Left kidney (tissue), 2 donors: Measurements from ENCODE around the gene TSC22D2. TPM values are rescaled to one million over a fixed set of nuclear protein-coding genes. Genes with fewer than 3 reads are reported as not detected.
A peak's percentile ranks its signal among the peaks of the same experiment; 100 is the strongest.

Experiments used
- DNase-seq: peaks from one replicate; pipeline ENCODE4 v3.0.0-alpha.2; 2013
- polyA plus RNA-seq: library from polyadenylated mRNA; unstranded; fragments of 120-200 nt; gene quantifications from one replicate; pipeline ENCODE4 v1.2.1, GENCODE V29; 2013; ENCODE audit not compliant: insufficient read length

TSC22D2 gene
- polyA plus RNA-seq, 1 donor = 69.5 TPM

DNA sequence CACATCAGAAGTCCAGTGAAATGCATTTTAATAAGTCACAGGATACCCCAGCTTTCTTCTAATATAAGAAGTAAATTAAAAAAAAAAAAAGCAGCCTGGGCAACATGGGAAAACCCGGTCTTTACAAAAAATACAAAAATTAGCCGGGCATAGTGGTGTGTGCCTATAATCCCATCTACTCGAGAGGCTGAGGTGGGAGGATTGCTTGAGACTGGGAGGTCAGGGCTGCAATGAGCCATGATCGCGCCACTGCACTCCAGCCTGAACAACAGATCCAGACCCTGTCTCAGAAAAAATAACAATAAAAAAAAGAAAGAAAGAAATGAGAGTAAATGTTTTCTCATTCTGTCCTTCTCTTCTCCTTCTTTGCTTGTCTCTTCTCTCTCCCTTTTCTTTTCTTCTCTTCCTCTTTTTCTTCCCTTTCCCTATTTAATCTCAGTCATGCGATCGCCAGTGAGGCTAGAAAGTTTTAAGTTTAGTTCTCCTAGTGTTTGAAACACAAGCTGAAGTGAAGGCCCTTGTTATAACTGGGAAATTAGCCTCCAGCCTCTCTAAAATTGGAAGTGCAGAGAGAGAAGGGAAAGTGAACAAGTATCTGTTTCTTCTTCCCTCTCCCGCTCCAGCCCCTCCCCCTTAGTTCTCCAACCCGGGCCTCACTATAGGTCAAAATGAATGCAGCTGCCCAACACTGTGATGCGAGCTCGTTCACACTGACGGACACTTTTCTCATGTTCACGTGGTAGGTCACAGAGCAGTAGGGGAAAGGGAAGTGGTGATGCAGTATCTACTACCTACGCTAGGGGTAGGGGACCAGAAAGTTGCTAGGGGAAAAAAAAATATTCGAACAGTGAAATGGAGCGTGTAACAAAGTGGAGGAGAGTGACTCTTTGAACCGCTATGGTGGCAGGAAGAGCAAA lies 23.5 kb upstream of the TSC22D2 start:
- peak; percentile 73 for DNase-seq

DNA sequence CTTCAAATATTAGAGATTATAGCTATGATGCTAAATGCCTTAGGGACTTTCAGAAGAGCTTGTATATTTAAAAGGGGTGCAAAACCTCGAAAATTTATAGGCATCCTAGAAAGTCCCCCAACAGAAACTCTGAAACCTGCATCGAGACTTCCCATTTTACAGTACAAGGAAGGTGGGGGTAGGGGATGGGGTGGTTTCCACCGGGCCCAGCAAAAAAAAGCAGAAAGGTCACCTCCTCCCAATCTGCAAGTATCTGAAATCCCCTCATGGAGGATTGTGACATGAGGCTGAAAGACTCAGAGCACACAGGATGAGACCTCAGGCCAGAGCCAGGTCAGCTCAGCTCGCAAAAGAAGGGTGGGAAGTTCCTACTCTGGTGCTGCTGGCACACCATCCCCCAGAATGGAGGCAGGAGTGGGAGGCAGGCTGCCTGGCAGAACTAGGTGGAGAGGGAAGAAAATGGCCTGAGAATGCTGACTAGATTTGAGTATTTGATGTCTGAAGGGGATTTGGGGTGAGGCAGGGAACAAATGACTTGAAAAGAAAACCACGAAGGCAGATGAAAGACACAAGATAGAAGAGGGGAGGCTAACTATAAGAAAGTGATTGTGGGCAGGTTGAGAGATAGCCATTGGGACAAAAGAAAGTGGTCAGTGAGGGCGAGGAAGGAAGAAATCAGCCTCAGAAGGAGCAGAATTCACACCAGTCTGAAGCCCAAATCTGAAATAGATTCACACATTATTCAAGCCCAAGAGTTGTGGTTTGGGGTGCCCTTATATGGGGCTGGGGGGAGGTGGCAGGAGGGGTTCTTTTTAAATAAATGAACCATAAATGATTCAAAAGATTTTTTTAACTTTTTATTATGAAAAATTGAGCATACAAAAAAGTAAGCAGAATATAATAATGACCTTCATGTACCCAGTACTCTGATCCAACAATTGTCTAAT lies 22.5 kb upstream of the TSC22D2 start:
- no peak for DNase-seq

DNA sequence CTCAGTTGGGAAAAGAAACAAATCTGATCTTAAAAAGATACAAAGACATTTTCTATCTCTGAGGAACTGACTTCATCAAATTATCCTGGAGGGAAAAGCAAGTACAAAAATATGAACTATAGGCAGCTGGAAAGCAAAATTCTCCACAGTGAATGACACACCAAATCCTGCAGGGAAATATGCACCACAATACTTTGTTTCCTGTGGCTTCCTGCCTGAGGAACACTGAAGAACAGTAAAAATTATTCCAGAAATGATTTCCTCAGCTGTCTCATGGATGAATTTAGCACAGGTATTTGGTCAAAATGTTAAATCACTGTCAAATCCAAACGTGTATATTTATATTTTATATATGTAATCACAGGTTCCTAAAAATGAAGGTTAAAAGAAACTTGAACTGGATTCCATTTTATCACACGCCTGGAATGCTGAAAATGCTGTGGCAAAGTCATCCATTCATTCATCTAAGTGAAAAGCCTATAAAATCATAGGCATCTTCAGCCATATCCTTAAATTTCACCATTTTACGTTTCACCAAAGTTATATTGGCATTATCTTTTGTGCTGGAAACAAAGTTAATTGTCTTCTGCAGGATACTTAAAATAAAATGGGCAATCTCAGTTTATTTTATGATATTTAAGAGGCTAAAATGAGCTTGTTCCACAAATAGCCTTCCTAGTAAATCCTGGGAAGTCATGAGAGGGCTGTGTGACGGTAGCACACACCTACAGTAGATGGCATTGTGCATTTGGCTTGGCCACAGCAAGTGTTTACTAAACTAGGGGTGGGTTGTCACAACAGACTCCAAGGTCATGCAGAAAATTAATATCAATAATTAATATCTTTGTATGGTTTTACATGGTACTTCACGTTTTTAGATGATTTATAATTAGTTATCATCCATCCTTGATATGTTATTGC lies 19.3 kb upstream of the TSC22D2 start:
- no peak for DNase-seq

DNA sequence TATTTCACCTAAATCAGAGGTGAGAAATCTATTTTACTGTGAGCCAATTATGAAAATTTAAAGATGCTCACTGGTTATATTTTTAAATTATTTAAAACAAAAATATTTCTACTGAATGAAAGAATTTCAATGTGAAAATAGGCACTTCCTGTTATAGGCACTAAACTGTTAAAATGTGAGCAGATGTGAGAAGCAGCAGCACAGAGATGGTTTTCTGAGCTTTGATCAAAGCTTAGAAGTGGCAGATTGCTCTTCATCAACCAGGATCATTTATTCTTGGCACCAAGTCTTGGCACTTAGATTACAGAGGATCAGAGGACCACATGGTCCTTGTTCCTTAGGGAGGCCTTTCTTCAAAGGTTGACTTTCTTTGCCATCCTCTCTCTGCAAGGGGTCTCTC lies 18.0 kb upstream of the TSC22D2 start:
- DNase-seq = no peak

DNA sequence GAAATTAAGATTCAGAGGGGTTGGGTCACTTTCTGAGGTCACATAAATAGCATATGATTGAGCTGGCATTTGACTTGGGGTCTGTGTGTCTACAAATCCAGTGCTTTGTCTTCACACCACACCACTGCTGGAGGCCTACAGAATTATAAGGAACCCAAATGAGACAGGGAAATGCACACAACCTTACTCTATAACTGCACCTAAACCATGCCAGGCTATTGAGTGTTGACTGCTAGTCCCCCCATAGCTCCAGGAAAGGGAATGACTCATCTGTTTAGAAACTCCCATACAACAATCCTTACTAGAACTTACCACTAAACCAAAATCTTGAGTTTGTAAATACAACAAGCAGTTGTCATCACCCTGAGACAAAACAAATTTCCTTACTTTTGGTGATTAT lies 16.9 kb upstream of the TSC22D2 start:
- DNase-seq = no peak

DNA sequence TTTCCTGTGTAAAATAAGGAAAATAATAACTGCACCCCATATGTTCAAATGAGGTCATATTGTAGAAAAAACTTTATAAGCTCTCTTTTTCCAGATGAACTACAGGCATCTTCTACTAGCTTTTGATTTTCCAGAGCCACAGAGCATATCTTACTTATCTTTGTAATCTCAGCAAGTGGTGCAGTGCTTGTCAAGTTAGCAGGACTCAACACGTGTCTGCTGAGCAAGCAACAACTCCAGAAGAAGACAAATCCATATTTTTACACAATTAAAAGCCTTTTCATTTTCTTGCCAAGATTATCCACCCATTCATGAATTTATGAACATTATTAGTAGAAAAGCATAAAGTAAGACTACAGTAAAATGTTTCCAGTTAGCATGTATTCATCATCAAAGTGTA lies 14.4 kb upstream of the TSC22D2 start:
- DNase-seq = no peak

DNA sequence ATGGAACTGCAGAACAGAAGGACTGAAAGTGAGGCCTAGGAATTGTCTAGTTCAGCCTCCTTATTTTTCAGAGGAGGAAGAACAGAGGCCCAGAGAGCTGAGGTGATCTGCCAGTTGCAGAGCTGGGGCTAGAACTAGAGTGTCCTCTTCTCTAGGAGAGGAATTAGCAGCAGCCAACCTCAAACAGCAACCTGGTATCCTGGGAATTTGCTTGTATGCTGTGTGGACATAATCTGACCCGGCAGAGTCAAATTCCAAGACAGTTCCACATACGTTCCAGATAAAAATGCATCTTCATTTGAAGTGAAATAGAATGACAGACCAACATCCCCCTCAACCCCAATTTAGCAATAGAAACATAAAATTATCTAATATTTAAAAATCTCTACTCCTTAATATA lies 13.5 kb upstream of the TSC22D2 start:
- DNase-seq = no peak

DNA sequence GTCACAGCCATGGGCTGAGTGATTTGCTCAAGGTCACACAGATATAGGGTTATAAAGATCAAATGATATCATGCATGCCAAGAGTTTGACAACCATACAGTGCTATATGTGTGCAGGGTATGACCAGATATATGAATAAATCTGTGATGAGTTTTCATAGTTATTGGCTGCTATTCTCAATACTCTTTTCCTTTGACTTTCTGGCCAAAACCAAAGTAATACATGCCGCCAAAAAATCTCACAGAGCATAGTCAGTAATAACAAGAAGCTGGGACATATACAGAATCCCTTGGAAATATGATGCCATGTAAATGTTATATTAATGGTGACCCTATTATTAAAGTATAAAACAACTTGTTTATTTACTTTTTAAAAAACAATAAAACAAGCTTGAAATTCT lies 11.6 kb upstream of the TSC22D2 start:
- no peak for DNase-seq

DNA sequence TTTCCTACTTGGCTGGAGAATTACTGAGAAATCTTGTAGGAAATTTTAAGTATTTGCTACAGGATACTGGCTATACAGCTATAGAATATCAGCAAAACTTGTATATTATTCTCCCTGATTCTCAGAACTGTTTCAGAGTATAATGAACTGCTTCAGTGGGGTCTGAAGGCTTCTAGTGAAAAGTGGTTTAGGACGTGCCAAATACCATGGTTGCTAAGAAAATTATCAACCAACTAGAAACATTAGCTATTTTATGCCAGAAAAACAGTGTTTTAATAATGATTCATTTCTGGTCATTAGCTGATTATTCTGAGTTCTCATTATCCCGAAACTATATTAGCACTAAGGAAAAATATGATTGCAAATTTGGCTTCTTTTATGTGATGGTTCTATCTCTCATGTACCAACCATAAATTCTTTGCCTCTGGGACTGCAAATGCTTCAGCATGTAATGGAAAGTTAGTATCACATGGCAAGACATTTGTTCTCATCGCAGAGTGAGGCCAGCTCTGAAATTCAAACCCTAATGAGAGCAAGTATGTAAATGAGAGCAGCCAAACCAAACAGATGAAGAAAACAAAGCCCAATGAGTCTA lies 11.0 kb upstream of the TSC22D2 start:
- no peak for DNase-seq

DNA sequence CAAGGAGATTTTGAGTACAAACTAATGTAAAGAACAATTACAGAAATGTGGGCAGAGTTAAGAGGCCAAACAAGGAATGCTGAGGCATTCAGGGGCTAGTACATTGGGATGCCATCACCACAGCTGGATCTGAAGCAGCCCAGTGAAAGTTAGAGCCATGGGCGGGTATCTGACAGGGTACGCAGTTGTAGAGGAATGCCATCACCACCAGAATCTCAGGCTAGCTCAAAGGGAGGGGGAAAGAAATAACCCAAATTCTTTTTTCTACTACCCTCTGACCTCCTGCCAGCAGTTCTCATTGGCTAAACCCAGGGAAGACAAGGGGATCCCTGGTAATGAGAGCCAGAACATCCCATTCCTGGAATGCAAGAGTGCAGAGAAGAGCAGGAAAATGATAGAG lies 9.0 kb upstream of the TSC22D2 start:
- DNase-seq = no peak

DNA sequence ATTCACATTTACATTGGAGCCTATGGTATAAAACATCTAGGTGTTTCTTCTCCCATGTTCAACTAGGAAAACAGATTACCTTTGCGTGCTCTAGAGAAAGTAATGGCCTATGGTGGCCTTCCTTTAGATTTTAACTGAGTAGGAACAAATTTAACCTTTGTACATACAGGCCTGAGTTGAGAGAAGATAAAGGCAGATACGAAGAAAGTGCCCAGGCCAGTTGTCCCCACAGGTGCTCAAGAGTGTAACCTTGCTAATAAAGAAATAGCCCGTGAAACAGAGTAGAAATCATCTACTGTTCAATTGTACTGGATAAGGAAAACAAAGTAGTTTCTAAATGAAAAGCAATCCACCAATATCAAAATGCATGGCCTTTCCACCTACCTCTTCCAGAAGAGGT lies 6.8 kb upstream of the TSC22D2 start:
- no peak for DNase-seq

DNA sequence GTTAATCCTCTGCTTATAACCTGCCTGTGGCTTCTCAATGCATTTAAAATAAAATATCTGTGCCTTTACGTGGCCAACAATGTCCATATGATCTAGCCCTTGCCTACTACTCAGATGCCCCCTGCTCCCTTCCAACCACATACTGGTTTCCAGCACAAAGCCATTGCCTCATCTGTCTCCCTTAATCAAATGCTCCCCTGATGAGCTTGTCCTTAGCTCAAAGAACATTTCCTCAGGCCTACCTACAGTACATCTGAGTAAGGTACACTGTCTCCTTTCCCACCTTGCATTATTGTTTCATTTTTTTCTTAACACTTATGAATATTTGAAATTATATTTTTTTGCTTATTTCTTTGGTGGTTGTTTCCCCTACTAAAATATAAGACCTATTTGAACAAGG lies 5.9 kb upstream of the TSC22D2 start:
- no peak for DNase-seq

DNA sequence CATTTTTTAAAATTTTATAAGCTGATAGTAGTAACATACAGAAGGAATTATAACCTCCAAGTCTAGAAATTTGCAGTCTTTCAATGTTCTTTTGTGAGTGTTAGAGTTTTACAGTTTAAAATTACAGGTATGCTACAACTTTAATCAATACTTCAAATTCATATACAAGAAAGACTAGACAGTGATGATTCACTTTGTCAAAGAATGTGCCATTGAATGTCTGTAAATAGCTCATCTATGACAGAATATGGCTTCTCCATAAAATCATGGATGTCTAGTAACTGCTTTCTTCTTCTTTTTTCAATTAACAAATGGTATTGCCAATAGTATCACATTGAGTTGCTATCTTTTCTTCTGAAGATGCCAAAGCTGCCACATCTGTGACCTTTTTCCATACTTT lies 4.1 kb upstream of the TSC22D2 start:
- DNase-seq = no peak

DNA sequence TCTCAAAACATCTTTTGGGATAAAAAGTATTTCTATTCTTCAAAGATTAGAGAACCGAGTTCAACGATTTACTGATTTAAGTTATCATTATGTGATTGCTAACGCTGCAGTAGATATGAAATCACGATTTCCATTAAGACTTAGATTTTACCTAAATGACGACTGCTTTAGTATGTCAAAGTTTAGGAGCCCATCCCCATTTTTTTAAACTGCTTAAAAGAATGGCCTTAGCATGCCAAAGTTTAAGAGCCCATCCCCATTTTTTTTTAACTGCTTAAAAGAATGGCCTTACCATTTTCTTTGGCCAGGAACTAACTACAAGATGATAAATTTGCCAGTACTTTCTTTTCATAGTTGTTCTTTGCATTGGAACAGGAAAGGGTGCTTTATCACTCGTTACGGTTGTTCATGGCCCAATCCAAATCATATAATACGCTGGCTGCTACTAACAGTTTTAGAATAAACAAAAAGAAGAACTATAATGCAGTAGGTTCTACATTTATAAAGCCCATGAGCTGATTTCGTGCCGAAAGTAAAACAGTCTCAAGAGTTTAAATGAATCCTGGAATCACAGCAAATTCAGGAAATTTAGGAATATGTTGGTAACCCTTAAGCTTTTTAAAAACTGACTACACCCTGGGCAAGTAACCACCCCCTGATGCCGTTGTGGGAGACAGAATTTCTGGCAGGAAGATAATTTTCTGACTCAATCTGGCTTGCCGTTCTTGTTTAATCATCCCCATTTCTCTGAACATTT lies 869 bp upstream of the TSC22D2 start:
- no peak for DNase-seq

DNA sequence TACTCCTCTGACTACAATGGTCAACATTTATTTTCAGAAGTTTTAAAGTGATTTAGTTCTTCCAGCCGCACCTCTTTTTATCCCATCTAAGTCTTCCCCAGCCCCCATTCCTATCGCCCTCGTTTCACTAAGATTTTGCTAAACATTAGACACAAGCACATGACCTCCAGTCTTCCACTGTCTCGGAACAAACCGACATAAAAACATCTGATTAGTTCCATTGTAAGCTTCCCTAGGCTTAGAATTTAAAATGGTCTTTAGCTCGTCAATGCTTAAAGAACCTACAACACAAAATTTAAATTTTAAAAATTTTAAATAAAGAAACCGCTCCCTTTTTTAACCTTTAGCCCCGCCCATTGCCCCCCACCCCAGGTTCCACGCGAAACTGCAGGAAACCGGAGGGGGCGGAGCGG lies 284 bp upstream of the TSC22D2 start:
- DNase-seq = no peak

DNA sequence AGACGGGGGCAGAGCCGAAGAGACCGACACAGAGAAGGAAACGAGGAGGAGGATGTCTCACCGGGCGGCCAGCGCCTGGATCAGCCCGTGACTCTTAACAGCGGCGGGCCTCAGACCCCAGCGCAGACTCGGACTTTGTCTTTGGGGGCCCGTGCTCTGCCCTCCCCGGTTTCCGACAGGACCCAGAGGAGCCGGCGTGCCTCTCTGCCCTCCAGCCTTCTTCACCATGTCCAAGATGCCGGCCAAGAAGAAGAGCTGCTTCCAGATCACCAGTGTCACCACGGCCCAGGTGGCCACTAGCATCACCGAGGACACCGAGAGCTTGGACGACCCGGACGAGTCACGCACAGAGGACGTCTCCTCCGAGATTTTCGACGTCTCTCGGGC lies 1.0 kb downstream of the TSC22D2 start:
- no peak for DNase-seq

DNA sequence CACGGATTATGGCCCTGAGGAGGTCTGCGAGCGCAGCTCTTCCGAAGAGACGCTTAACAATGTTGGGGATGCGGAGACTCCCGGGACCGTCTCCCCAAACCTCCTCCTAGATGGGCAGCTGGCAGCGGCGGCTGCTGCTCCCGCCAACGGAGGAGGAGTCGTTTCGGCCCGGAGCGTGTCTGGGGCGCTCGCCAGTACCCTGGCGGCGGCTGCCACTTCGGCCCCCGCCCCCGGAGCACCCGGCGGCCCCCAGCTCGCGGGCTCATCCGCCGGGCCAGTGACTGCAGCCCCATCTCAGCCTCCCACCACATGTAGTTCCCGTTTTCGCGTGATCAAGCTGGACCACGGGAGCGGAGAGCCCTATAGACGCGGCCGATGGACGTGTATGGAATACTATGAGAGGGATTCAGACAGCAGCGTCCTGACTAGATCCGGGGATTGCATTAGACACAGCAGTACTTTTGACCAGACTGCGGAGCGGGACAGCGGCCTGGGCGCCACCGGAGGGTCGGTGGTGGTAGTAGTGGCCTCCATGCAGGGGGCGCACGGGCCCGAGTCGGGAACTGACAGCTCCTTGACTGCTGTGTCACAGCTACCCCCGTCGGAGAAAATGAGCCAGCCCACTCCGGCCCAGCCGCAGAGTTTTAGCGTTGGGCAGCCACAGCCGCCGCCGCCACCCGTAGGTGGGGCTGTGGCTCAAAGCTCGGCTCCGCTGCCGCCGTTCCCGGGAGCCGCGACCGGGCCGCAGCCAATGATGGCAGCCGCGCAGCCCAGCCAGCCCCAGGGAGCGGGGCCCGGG lies 1.6 kb downstream of the TSC22D2 start:
- DNase-seq = peak; percentile 74

DNA sequence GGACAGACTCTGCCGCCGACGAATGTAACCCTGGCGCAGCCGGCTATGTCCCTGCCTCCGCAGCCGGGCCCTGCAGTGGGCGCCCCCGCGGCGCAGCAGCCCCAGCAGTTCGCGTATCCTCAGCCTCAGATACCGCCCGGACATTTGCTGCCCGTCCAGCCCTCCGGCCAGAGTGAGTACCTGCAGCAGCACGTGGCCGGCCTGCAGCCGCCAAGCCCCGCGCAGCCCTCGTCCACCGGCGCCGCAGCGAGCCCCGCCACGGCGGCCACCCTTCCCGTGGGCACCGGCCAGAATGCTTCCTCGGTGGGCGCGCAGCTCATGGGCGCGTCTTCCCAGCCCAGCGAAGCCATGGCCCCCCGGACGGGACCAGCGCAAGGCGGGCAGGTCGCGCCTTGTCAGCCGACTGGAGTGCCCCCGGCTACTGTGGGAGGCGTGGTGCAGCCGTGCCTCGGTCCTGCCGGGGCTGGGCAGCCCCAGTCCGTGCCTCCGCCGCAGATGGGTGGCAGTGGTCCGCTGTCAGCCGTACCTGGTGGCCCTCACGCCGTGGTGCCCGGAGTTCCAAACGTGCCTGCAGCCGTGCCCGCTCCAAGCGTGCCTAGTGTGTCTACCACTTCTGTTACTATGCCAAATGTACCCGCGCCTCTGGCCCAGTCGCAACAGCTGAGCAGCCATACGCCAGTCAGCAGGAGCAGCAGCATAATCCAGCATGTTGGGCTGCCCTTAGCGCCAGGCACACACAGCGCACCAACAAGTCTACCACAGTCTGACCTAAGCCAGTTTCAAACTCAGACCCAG lies 2.4 kb downstream of the TSC22D2 start:
- no peak for DNase-seq

DNA sequence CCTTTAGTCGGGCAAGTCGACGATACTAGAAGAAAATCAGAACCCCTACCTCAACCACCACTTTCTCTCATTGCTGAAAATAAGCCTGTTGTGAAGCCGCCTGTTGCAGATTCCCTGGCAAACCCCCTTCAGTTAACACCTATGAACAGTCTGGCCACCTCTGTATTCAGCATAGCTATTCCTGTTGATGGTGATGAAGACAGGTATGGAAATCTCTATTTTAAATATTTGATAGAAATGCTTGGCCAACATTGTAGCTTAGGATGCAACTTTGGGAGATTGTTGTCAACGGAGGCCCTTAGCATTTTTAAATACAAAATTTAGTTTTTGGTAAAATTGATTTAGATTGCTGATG lies 3.0 kb downstream of the TSC22D2 start:
- DNase-seq = no peak
